Motor neuron (in vitro differentiated cells): ENCODE measurements around the gene HAX1. TPM values are rescaled to one million over a fixed set of nuclear protein-coding genes. Genes with fewer than 3 reads are reported as not detected.
A peak's percentile ranks its signal among the peaks of the same experiment; 100 is the strongest.
"Not testable (repeated sequence)": the region's sequence is repeated elsewhere in the genome, so short reads cannot be mapped to it uniquely, and the experiment has no call there.

Source experiments
- ATAC-seq, 8 experiments: fragments of 200-7000 bp; cut with Tn5 transposase; replicated peaks in 6 of 8; 2 replicates each; pipeline ENCODE4 v1.8.0; 2021; ENCODE audit warnings: mild to moderate bottlenecking in 8 of 8, moderate library complexity in 8 of 8
- H3K27ac ChIP-seq, 2 donors: fragments of 250-450 bp; sonication (Bioruptor Pico); 2 replicates each; pipeline ENCODE4 v1.9.0; 2021; ENCODE audit warnings: antibody characterized with exemption in 2 of 2, mild to moderate bottlenecking in 2 of 2, moderate library complexity in 1 of 2
- H3K4me1 ChIP-seq, 2 donors: fragments of 250-450 bp; sonication (Bioruptor Pico); replicated peaks in 1 of 2; 2 replicates each; pipeline ENCODE4 v1.6.1; 2021; ENCODE audit warnings: antibody characterized with exemption in 2 of 2, mild to moderate bottlenecking in 2 of 2, moderate library complexity in 1 of 2
- H3K4me3 ChIP-seq, 5 donors: fragments of 250-450 bp; sonication (Bioruptor Pico); 2 replicates each; pipeline ENCODE4 v1.9.0; 2021; ENCODE audit warnings: antibody characterized with exemption in 5 of 5, mild to moderate bottlenecking in 5 of 5, moderate library complexity in 4 of 5
- WGBS, 10 experiments: fragments of 450-650 bp; shearing (Covaris generic); methylation state at CpG; one replicate each; pipeline ENCODE4 v1.0.0; 2022; 5-methylcytosine and 5-hydroxymethylcytosine counted together
- in situ Hi-C, 9 experiments: fragments of 400-800 bp; cut with MboI; loops; one replicate each; pipeline ENCODE4 v1.15.0; 2021; ENCODE audit warnings: low sequenced_read_pairs in 9 of 9, low pct_unique_long_range_greater_than_20kb in 2 of 9; ENCODE audit not compliant: unreplicated experiment in 9 of 9
- total RNA-seq, 8 experiments: library from RNA; unstranded; fragments of 300-600 nt; gene quantifications; 2 replicates each; pipeline versions ENCODE4 v1.2.3 to v1.2.4, GENCODE V29; 2022

HAX1 gene
- total RNA-seq, 8 experiments from 2014 or later = 83.2 to 173 (median 128) TPM

DNA sequence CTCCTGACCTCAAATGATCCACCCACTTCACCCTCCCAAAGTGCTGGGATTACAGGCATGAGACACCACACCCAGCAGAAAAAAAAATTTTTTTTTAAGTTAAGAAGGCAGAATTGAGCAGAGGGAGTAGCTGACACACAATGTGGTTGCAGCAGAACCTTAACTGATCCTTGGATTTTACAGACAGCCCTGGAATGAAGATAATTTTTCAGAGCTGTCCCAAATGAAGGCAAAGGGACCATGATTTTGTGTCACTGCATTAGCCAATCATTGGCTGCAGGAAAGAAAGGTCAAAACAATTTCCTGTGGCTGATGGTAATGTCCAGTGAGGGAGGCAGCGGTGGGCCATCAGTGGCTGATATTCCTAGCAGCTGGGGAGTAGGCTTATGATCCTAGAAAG is 29.2 kb downstream of the HAX1 start:
- in situ Hi-C loops = no loop called here
- no peak for ATAC-seq
- Histone ChIP-seq H3K4me3 (no peak overlapping the region), H3K4me1 (no peaks in the 10 kb centered on the region), H3K27ac (no peak overlapping the region)
- WGBS, 10 experiments = 40 to 100% (median 92%) methylated on average over 1 of the region's 1 CpG; no CpG with 5 or more reads in 5 of the 10 experiments

DNA sequence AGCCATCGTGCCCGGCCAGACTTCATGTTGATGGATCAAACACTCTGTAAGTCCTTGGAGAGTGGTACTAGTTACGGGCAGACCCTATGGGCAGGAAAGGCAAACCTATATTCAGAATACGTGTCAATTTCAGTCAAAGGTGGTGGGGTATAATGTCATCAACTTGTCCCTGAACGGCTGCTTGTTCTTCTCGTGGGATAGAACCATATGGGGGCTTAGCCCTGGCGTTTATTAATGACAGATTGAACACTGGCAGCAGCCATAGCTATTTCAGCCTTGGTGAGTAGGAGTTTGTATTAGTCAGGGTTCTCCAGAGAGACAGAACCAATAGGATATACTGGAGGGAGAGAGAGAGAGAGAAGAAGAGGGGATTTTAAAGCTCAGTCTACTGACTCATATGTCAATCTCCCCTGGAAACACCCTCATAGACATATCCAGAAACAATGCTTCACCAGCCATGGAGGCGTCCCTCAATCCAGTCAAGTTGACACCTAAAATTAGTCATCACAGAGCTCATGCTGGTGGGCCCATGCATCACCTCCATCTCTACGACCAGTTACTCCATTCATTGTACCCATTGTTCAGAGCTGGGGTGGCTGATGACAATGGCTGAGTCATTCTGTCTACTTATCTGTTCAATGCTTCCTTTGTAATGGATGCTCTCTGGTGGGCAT is 32.4 kb downstream of the HAX1 start:
- ATAC-seq = peak in 2 of 8 experiments; percentile 25 to 30
- in situ Hi-C loops = no loop called here
- Histone ChIP-seq H3K27ac (no peak overlapping the region), H3K4me3 (no peak overlapping the region), H3K4me1 (no peaks in the 10 kb centered on the region)
- 0 to 81% (median 60%) methylated on average over 1 to 8 of the region's 9 CpGs; no CpG with 5 or more reads in 1 of the 10 experiments for WGBS, 10 experiments

DNA sequence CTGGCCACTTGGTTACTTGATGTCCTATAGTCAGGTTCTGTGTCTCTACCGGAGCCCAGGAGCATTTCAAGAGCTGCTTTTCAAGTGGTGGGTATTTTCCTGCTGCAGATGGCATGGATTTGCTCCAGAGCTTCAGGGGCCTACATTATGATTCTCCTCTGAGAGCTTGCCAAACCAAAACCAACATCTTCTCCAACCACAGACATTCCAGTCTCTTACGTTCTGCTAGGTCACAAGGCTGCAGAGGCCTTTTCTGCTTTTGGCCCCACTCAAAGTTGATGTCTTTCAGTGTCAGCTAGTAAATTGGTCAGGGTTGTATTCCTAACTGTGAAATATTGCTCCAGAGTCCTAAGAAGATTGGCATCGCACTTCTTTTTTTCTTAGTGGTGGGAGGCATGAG is 33.7 kb downstream of the HAX1 start:
- WGBS, 10 experiments = 58 to 100% (median 86%) methylated on average over 1 to 3 of the region's 3 CpGs
- no peak overlapping the region for H3K27ac ChIP-seq
- ATAC-seq = no peak

DNA sequence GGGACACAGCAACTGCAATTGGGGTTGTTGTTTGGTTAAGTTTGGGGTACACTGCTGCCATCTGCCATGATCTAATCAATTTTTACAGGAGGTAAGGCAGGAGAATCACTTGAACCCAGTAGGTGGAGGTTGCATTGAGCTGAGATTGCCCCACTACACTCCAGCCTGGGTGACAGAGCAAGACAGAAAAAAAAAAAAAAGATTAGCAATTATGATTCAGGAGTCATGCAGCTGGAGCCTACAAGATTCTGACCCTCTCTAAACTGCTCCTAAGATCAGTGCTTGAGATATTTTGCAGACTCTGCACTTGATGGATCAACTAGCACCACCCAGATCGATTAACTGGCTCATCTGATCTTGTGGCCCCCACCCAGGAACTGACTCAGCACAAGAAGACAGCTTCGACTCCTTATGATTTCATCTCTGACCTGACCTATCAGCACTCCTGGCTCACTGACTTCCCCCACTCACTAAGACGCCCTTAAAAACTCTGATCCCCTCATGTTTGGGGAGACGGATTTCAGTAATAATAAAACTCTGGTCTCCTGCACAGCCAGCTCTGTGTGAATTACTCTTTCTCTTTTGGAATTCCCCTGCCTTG is 35.3 kb downstream of the HAX1 start:
- H3K4me3 ChIP-seq, H3K4me1 ChIP-seq, in situ Hi-C loops, H3K27ac ChIP-seq: not testable (repeated sequence)
- peak in 2 of 8 experiments; percentile 90 to 92 for ATAC-seq
- 0 to 68% (median 48%) methylated on average over 1 to 4 of the region's 4 CpGs; no CpG with 5 or more reads in 4 of the 10 experiments for WGBS, 10 experiments

More for the DNA sequence above, 33.7 kb downstream of the HAX1 start:
- in situ Hi-C loops = no loop called here
- no peaks in the 10 kb centered on the region for H3K4me1 ChIP-seq
- no peak overlapping the region for H3K4me3 ChIP-seq

DNA sequence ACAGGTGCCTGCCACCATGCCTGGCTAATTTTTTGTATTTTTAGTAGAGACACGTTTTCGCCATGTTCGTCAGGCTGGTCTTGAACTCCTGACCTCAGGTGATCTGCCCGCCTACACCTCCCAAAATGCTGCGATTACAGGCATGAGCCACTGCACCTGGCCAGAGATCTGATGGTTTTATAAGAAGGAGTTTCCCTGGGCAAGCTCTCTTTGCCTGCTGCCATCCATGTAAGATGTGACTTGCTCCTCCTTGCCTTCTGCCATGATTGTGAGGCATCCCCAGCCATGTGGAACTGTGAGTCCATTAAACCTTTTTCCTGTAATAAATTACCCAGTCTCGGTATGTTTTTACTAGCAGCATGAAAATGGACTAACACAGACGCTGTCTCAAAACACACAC is 36.7 kb downstream of the HAX1 start:
- in situ Hi-C loops, ATAC-seq: not testable (repeated sequence)
- WGBS, 10 experiments = 59 to 100% (median 86%) methylated on average over 1 to 7 of the region's 7 CpGs; no CpG with 5 or more reads in 3 of the 10 experiments

DNA sequence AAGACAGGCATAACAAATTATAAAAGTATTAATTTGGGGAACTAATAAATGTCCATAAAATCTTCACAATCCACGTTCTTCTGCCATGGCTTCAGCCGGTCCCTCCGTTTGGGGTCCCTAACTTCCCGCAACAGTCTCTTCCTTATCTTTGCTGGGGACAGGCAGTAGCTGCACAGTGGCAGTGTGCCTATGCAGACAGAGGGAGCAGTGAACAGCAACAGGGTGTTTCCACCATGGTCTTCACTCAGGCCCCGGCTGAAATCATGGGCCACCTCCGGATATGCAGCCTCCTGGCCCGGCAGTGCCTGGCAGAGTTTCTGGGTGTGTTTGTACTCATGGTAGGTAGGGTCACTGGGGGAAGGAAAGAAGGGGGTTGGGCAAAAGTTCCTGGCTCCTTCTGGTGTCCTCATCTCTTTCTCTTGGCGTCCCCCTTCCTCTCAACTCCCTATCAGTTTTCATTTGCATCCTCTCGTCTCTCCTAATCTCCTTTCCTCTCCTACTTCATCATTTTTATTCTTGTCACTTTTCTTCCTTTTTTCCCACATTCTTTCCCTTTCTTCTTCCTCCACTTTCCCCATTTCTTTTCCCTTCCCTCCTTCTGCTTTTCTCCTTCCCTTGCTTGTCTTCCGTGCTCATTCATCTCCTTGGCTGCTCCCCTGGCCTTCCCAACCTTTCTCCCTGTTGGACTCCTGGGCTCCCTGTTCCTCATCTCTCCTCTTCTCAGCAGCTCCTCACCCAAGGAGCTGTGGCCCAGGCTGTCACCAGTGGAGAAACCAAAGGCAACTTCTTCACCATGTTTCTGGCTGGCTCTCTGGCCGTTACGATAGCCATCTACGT is 40.0 kb downstream of the HAX1 start:
- H3K4me1 ChIP-seq, H3K27ac ChIP-seq, H3K4me3 ChIP-seq, ATAC-seq, in situ Hi-C loops: not testable (repeated sequence)
- WGBS, 10 experiments = 38 to 91% (median 77%) methylated on average over 2 to 6 of the region's 13 CpGs; no CpG with 5 or more reads in 1 of the 10 experiments

More for the DNA sequence above, 36.7 kb downstream of the HAX1 start:
- H3K27ac ChIP-seq, H3K4me3 ChIP-seq, H3K4me1 ChIP-seq: not testable (repeated sequence)

DNA sequence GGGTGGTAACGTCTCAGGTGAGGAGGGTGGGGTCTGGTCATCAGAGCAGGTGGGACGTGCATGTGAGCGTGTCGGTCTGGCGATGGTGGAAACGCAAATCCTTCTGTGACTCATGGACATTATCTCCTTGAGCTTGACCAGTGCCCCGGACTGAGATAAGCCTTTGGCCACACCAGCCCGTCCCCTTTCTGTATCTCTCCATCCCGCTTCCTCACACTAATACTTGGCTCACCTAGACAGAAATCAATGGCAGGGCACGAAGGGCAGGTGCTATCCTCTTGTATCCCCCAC is 40.6 kb downstream of the HAX1 start:
- Histone ChIP-seq H3K27ac (no peak overlapping the region), H3K4me1 (no peaks in the 10 kb centered on the region), H3K4me3 (no peak overlapping the region)
- ATAC-seq = no peak
- in situ Hi-C loops = no loop called here
- WGBS, 10 experiments = 43 to 100% (median 71%) methylated on average over 1 to 3 of the region's 10 CpGs; no CpG with 5 or more reads in 6 of the 10 experiments

DNA sequence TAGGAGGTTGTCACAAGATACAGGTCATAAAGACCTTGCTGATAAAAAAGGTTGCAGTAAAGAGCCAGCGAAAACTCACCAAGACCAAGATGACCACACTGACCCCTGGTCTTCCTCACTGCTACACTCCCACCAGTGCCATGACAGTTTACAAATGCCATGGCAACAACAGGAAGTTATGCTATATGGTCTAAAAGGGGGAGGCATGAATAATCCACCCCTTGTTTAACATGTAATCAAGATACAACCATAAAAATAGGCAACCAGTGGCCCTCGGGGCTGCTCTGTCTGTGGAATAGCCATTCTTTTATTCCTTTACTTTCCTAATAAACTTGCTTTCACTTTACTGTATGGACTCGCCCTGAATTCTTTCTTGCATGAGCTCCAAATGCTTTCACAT is 41.8 kb downstream of the HAX1 start:
- H3K4me1 ChIP-seq, ATAC-seq, in situ Hi-C loops, H3K4me3 ChIP-seq, H3K27ac ChIP-seq: not testable (repeated sequence)
- 19 to 83% (median 59%) methylated on average over 2 to 3 of the region's 3 CpGs; no CpG with 5 or more reads in 1 of the 10 experiments for WGBS, 10 experiments

DNA sequence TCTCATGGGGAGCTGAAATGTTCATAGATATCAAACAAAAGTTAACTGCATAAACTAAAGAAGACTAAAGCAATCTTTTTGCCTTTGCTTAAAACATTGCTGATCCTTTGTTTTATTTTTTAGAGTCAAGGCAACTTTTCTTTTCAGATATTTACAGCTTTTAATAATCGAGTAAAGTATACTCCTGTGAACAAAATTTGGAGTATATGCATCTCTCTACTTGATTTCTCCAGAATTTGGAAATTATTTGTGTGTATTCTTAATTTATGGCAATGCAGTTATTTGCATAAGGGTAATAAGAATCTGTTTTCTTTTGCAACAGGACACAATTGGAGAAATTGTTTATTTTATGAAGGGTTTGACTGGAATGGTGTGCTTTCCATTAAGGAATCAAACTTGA is 44.3 kb downstream of the HAX1 start:
- 0 to 89% (median 72%) methylated on average over 1 of the region's 1 CpG for WGBS, 10 experiments
- in situ Hi-C loops = no loop called here
- Histone ChIP-seq H3K4me1 (no peaks in the 10 kb centered on the region), H3K4me3 (no peak overlapping the region), H3K27ac (no peak overlapping the region)
- no peak for ATAC-seq

DNA sequence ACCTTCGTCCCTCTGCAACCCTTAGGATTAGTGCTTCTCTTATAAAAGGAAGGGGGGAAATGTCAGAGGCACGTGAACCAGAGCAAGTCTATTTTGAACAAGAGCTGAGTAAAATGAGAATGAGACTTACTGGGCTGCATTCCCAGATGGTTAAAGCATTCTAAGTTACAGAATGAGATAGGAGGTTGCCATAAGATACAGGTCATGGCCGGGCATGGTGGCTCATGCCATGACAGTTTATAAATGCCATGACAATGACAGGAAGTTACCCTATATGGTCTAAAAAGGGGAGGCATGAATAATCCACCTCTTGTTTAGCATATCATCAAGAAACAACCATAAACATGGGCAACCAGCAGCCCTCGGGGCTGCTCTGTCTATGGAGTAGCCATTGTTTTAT is 46.0 kb downstream of the HAX1 start:
- WGBS, 10 experiments = 10 to 67% (median 49%) methylated on average over 1 to 4 of the region's 4 CpGs; no CpG with 5 or more reads in 2 of the 10 experiments
- Histone ChIP-seq H3K27ac (no peak overlapping the region), H3K4me3 (no peak overlapping the region), H3K4me1 (no peaks in the 10 kb centered on the region)
- ATAC-seq = no peak
- in situ Hi-C loops = no loop called here

DNA sequence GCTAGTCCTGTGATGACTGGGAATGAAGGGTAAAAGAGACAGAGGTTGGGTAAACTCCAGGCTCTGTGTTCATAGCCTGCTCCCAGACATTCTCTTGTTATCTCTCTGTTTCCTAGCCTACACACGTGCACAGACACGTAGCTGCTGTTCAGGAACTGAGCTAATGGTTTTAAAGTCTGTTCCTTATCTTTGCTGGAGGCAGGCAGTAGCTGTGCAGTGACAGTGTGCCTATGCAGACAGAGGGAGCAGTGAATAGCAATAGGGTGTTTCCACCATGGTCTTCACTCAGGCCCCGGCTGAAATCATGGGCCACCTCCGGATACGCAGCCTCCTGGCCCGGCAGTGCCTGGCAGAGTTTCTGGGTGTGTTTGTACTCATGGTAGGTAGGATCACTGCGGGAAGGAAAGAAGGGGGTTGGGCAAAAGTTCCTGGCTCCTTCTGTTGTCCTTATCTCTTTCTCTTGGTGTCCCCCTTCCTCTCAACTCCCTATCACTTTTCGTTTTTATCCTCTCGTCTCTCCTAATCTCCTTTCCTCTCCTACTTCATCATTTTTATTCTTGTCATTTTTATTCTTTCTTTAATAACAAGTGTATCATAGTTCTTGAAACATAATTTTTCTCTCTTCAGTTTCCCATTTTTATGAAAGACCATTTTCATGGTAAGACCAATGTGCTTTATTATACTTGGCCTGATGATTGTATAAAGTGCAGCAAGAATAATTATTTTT is 48.6 kb downstream of the HAX1 start, which contains the start of gene AQP10:
AQP10 (plus strand) TSS at position 212 of the 727 bp plus-strand sequence; CDS start at position 275, 63 bp downstream.
- H3K4me1 ChIP-seq = no peaks in the 10 kb centered on the region
- no peak within 1 kb of the TSS for H3K27ac ChIP-seq
- WGBS, 10 experiments = 36 to 74% (median 52%) methylated on average over 3 to 7 of the region's 9 CpGs; no CpG with 5 or more reads in 1 of the 10 experiments
- in situ Hi-C loops = no loop called here
- no peak within 1 kb of the TSS for H3K4me3 ChIP-seq
- no peak for ATAC-seq

DNA sequence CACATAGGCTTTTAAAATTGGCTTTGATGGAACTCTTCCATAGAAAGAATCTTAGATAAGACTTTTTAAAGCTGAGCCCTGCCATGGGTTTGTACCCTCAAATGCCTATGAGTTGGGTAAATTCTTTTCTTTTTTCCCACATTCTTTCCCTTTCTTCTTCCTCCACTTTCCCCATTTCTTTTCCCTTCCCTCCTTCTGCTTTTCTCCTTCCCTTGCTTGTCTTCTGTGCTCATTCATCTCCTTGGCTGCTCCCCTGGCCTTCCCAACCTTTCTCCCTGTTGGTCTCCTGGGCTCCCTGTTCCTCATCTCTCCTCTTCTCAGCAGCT is 49.1 kb downstream of the HAX1 start:
- H3K4me1 ChIP-seq, H3K4me3 ChIP-seq, H3K27ac ChIP-seq, ATAC-seq, in situ Hi-C loops: not testable (repeated sequence)

DNA sequence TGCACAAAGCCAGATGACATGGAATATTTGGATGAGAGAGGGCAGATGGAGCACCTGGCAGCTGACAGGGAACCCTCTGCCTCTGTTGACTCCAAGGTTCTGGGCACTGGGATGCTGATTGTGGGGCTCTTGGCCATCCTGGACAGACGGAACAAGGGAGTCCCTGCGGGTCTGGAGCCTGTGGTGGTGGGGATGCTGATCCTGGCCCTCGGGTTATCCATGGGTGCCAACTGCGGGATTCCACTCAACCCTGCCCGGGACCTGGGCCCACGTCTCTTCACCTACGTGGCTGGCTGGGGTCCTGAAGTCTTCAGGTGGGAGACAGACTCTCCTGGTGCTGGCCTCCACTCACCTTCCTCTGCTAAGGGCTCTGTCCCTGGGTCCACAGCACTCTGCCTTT is 51.1 kb downstream of the HAX1 start:
- Histone ChIP-seq H3K4me1 (peaks cover 18 to 19% of the 10 kb centered on the region in 2 donors), H3K4me3 (no peak overlapping the region), H3K27ac (no peak overlapping the region)
- WGBS, 10 experiments = 71 to 80% methylated on average over 1 to 7 of the region's 7 CpGs; no CpG with 5 or more reads in 8 of the 10 experiments
- ATAC-seq = no peak
- in situ Hi-C loops = no loop called here
